Neutrophil (primary cell): ENCODE measurements around the gene CHN2.

ENCODE experiments used
- H3K27ac ChIP-seq: fragments of 200-600 bp; sonication (generic); 2 replicates; pipeline ENCODE4 v1.5.1; 2016; ENCODE audit warnings: mild to moderate bottlenecking, moderate library complexity
- H3K27me3 ChIP-seq: fragments of 200-600 bp; sonication (generic); 2 replicates; pipeline ENCODE4 v1.6.0; 2016; ENCODE audit warnings: mild to moderate bottlenecking
- H3K36me3 ChIP-seq: fragments of 200-600 bp; sonication (generic); 2 replicates; pipeline ENCODE4 v1.5.1; 2017
- H3K4me1 ChIP-seq, 2 experiments: fragments of 200-600 bp in 1 of 2; sonication (generic) in 1 of 2; 1 replicate in 1 of 2; 2 replicates in 1 of 2; pipeline versions ENCODE4 v1.5.1 to v1.6.1; 2013 to 2016; ENCODE audit warnings: low read depth in 1 of 2, low read length in 1 of 2, mild to moderate bottlenecking in 1 of 2, moderate library complexity in 1 of 2; ENCODE audit not compliant: control insufficient read depth in 1 of 2, insufficient read depth in 1 of 2
- H3K4me3 ChIP-seq, 2 experiments: fragments of 200-600 bp in 1 of 2; sonication (generic) in 1 of 2; 1 replicate in 1 of 2; 2 replicates in 1 of 2; pipeline ENCODE4 v1.5.1; 2013 to 2016; ENCODE audit warnings: low read depth in 1 of 2, low read length in 1 of 2, mild to moderate bottlenecking in 1 of 2, moderate library complexity in 1 of 2
- H3K9me3 ChIP-seq: fragments of 200-600 bp; sonication (generic); 2 replicates; pipeline ENCODE4 v1.5.1; 2016
- CTCF ChIP-seq: fragments of 200-600 bp; sonication (generic); IDR thresholded peaks from 2 replicates; pipeline ENCODE4 v1.5.1; 2016; ENCODE audit warnings: antibody characterized with exemption

Gene CHN2

DNA sequence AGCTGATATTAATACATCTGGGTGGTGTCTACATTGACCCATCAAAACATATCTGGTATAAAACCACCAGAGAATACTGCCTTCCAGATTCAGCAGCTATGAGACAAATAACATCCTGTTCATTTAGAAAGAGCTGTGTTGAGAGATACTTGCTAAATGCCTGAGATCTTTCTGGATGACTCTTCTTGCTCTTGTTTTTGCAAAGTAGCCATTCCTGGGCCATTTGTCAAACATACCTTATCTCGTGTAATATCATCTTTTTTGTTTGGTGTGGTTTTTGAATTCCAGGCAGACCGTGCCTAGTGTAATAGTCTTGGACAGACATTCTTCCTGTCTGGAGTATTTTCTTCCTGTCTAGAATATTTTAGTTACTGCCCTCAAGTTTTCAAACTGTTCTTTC is 294.4 kb downstream of the CHN2 start:
- H3K4me1 ChIP-seq: no peaks in the 10 kb centered on the region
- no peak for TF ChIP-seq CTCF
- H3K27ac ChIP-seq: no peak overlapping the region
- H3K9me3 ChIP-seq: no peaks in the 10 kb centered on the region
- no peaks in the 10 kb centered on the region for H3K27me3 ChIP-seq
- H3K4me3 ChIP-seq: no peak overlapping the region
- no peaks in the 10 kb centered on the region for H3K36me3 ChIP-seq

- Histone ChIP-seq H3K9me3 (no peaks in the 10 kb centered on the region), H3K27ac (no peak overlapping the region), H3K36me3 (no peaks in the 10 kb centered on the region), H3K4me3 (no peak overlapping the region), H3K27me3 (no peaks in the 10 kb centered on the region), H3K4me1 (no peaks in the 10 kb centered on the region)
- no peak for TF ChIP-seq CTCF
Measured at GRCh38 chr7:29490094-29490607, 295.6 kb downstream of the CHN2 start.

GRCh38 chr7:29494350-29494749 is 299.8 kb downstream of the CHN2 start:
- Histone ChIP-seq H3K27me3 (no peaks in the 10 kb centered on the region), H3K4me3 (no peak overlapping the region), H3K9me3 (no peaks in the 10 kb centered on the region), H3K36me3 (no peaks in the 10 kb centered on the region), H3K4me1 (no peaks in the 10 kb centered on the region), H3K27ac (no peak overlapping the region)
- no peak for TF ChIP-seq CTCF

DNA sequence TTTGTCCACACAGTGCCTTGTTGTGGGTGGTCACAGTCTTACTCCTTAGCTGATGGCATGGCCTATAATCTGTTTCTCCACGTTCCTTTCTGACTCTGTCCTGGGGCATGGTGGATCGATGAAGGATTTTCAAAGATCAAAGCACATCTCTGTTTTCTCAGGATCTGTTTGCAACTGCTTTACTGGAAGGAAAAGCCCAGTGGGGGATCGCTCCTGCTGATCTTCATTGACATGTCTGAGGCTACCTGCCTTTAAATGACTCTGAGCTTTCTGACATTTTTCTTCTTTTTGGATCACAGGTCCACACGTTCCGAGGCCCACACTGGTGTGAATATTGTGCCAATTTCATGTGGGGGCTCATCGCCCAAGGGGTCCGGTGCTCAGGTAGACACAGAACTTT is 301.1 kb downstream of the CHN2 start:
- TF ChIP-seq CTCF: no peak

GRCh38 chr7:29496355-29497020 is 301.9 kb downstream of the CHN2 start:
- no peak for TF ChIP-seq CTCF
- no peaks in the 10 kb centered on the region for H3K4me1 ChIP-seq
- H3K27ac ChIP-seq: no peak overlapping the region
- no peaks in the 10 kb centered on the region for H3K9me3 ChIP-seq
- no peaks in the 10 kb centered on the region for H3K36me3 ChIP-seq
- no peak overlapping the region for H3K4me3 ChIP-seq
- H3K27me3 ChIP-seq: no peaks in the 10 kb centered on the region

More for the DNA sequence above, 301.1 kb downstream of the CHN2 start:
- Histone ChIP-seq H3K36me3 (no peaks in the 10 kb centered on the region), H3K4me1 (no peaks in the 10 kb centered on the region), H3K27me3 (no peaks in the 10 kb centered on the region), H3K9me3 (no peaks in the 10 kb centered on the region), H3K4me3 (no peak overlapping the region), H3K27ac (no peak overlapping the region)
